A549 treated with dexamethasone at 1 μM for 4 hours (cell line): ENCODE data around the gene CORO2A. TPM values are rescaled to one million over a fixed set of nuclear protein-coding genes. Genes with fewer than 3 reads are reported as not detected.

Experiments
- total RNA-seq: library from RNA; stranded (reverse); fragments of 200-300 nt; extraction: Qiagen RNA extraction; gene quantifications from 5 replicates; pipeline ENCODE4 v1.2.3, GENCODE V29; 2022

The CORO2A gene
- total RNA-seq, result 1.5 to 2.2 TPM (median 1.9 TPM) in 5 replicates

DNA sequence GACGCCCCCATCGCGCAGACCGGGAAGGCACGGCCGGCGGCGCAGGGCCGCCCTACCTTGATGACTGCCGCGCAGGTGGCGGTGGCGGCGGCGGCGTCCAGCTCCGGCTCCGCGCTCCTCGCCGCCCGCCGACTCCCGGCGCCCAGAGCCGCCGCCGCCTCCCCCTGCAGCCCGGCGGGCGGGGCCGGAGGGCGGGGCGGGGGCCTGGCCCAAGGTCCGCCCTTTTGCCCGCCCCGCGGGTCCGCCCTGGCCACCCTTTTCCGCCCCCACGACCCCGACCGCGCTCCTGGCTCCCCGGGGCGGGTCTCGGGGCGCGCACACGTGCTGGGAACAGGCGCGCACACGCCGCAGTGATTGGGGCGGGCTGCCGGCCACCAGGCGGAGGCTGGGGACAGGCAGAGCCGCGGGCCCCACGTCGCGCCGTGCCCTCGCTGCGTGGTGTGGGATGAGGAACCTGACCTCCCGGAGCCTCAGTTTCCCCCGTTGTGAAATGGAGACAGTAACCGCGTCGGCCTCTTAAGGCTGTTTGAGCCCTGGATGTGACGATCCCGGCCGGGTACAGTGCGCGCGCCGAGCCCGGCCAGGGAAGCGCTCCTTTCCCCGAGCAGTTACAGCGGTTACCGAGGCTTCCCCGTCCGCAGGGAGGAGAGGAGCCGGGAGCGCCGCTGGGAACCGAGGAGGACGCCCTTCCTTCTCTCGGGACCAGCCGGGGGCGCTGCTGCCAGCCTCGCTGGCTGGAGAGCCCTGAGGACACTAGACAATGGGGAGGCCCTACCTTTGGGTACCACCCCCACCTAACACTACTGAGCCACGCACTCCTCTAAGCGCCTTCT is at the start of gene CORO2A:
CORO2A (minus strand) TSS at position 135 of the 833 bp plus-strand sequence. CDS start 34,977 bp downstream, outside the sequence.

GRCh38 chr9:98118640-98119601 is 73.5 kb downstream of the CORO2A start, which contains the start of gene TRIM14:
Gene TRIM14, minus strand, starts transcription at chr9:98119222. Its CDS starts 34 bp downstream, at chr9:98119188.

Other genes starting within 250 kb of the CORO2A start
- gene ANP32B, start 209.3 kb downstream of the CORO2A start, total RNA-seq, result 290 to 314 TPM (median 307 TPM) in 5 replicates
- 65.8 to 74.4 TPM (median 70.4 TPM) in 5 replicates for gene NANS, start 135.9 kb downstream of the CORO2A start, total RNA-seq
- gene TRIM14, start 73.4 kb downstream of the CORO2A start, total RNA-seq, result 10.7 to 15.6 TPM (median 14.1 TPM) in 5 replicates
- gene TBC1D2, start 63.0 kb upstream of the CORO2A start, total RNA-seq, result 8.9 to 12.9 TPM (median 11.6 TPM) in 5 replicates